Measurements from ENCODE around the gene CSNK2A1.

DNA sequence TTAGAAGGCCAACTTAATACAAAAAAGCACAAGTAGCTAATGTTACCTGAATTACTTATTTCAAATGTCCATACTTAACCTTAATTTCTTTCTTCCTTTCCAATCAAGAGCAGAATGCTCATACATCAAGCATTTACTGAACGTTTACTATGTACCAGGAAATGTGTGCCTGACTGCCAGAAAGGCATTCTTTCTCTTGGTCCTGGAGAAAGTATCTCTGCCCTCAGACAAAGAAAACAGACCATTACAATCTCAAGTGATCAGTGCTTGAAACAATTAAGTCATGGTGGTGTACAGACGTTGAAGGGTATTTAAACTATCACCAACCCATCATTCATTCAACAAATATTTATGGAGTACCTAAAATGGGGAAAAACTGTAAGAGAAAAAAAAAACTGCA lies 26.4 kb downstream of the CSNK2A1 start:
- TF ChIP-seq, protein P1, sequence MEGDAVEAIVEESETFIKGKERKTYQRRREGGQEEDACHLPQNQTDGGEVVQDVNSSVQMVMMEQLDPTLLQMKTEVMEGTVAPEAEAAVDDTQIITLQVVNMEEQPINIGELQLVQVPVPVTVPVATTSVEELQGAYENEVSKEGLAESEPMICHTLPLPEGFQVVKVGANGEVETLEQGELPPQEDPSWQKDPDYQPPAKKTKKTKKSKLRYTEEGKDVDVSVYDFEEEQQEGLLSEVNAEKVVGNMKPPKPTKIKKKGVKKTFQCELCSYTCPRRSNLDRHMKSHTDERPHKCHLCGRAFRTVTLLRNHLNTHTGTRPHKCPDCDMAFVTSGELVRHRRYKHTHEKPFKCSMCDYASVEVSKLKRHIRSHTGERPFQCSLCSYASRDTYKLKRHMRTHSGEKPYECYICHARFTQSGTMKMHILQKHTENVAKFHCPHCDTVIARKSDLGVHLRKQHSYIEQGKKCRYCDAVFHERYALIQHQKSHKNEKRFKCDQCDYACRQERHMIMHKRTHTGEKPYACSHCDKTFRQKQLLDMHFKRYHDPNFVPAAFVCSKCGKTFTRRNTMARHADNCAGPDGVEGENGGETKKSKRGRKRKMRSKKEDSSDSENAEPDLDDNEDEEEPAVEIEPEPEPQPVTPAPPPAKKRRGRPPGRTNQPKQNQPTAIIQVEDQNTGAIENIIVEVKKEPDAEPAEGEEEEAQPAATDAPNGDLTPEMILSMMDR (IDR thresholded peaks at IDR 0.05; ENCODE audit: insufficient read depth, low read length, poor library complexity, severe bottlenecking), result no peak
- TF ChIP-seq EZH2phosphoT487 (conservative IDR thresholded peaks at IDR 0.05; ENCODE audit: low read length), result no peak

Data from SU-DHL-6 (cell line).